ENCODE results near the gene P3H4. TPM values are rescaled to one million over a fixed set of nuclear protein-coding genes. Genes with fewer than 3 reads are reported as not detected.

Gene P3H4
- total and polyA plus RNA-seq, 10 donors = 3.3 to 7.1 (median 5.8) TPM

- H3K4me1 ChIP-seq = no peaks in the 10 kb centered on the region
- intact Hi-C loops (cut with DNase I; ENCODE audit: low total_unique reads) = no loop called here
- H3K27ac ChIP-seq = no peak overlapping the region
- H3K4me3 ChIP-seq = no peak overlapping the region
- no peak for DNase-seq
- H3K36me3 ChIP-seq = peaks cover 0 to 88% (median 36%) of the 10 kb centered on the region in 6 donors
- TF ChIP-seq POLR2A (IDR thresholded peaks at IDR 0.05) (no peak), POLR2AphosphoS5 (IDR thresholded peaks at IDR 0.05) (no peak), CTCF (IDR thresholded peaks at IDR 0.05 in 8 of 11, conservative IDR thresholded peaks at IDR 0.05 in 3 of 11) (no peak)
- WGBS, 5 donors = 88 to 98% (median 92%) methylated on average over 7 to 8 of the region's 8 CpGs
- H3K9me3 ChIP-seq = no peaks in the 10 kb centered on the region
- no peaks in the 10 kb centered on the region for H3K27me3 ChIP-seq (replicated peaks in 1 of 7)
These were observed 48.4 kb downstream of the P3H4 start for GRCh38 chr17:41763327-41763726.

- no peaks in the 10 kb centered on the region for H3K4me1 ChIP-seq
- no peak overlapping the region for H3K27ac ChIP-seq
- TF ChIP-seq POLR2AphosphoS5 (IDR thresholded peaks at IDR 0.05) (no peak), POLR2A (IDR thresholded peaks at IDR 0.05) (no peak), CTCF (IDR thresholded peaks at IDR 0.05 in 8 of 11, conservative IDR thresholded peaks at IDR 0.05 in 3 of 11) (no peak)
- no peaks in the 10 kb centered on the region for H3K27me3 ChIP-seq (replicated peaks in 1 of 7)
- no peaks in the 10 kb centered on the region for H3K9me3 ChIP-seq
- WGBS, 5 donors = 90 to 97% (median 95%) methylated on average over 16 of the region's 16 CpGs
- intact Hi-C loops (cut with DNase I; ENCODE audit: low total_unique reads) = no loop called here
- H3K4me3 ChIP-seq = no peak overlapping the region
- H3K36me3 ChIP-seq = peaks cover 0 to 88% (median 35%) of the 10 kb centered on the region in 6 donors
- DNase-seq = no peak
These were observed 48.9 kb downstream of the P3H4 start for GRCh38 chr17:41762841-41763240.

- no peak overlapping the region for H3K4me3 ChIP-seq
- 79 to 97% (median 90%) methylated on average over 6 of the region's 6 CpGs for WGBS, 5 donors
These were observed 49.4 kb downstream of the P3H4 start for GRCh38 chr17:41762391-41762790.

GRCh38 chr17:41760878-41761277, 50.9 kb downstream of the P3H4 start:
- H3K27ac ChIP-seq = no peak overlapping the region
- peaks cover 0 to 89% (median 36%) of the 10 kb centered on the region in 6 donors for H3K36me3 ChIP-seq
- intact Hi-C loops (cut with DNase I; ENCODE audit: low total_unique reads) = no loop called here
- no peaks in the 10 kb centered on the region for H3K9me3 ChIP-seq
- no peaks in the 10 kb centered on the region for H3K27me3 ChIP-seq (replicated peaks in 1 of 7)
- H3K4me1 ChIP-seq = no peaks in the 10 kb centered on the region
- H3K4me3 ChIP-seq = no peak overlapping the region
- TF ChIP-seq CTCF (IDR thresholded peaks at IDR 0.05 in 8 of 11, conservative IDR thresholded peaks at IDR 0.05 in 3 of 11) = no peak
- TF ChIP-seq POLR2A (IDR thresholded peaks at IDR 0.05) = no peak
- TF ChIP-seq POLR2AphosphoS5 (IDR thresholded peaks at IDR 0.05) = no peak
- WGBS, 5 donors = 72 to 87% (median 81%) methylated on average over 6 of the region's 6 CpGs
- no peak for DNase-seq

More at GRCh38 chr17:41762391-41762790, 49.4 kb downstream of the P3H4 start:
- no peak overlapping the region for H3K27ac ChIP-seq
- H3K4me1 ChIP-seq = no peaks in the 10 kb centered on the region
- DNase-seq = no peak
- no peaks in the 10 kb centered on the region for H3K27me3 ChIP-seq (replicated peaks in 1 of 7)
- TF ChIP-seq POLR2AphosphoS5 (IDR thresholded peaks at IDR 0.05) (no peak), POLR2A (IDR thresholded peaks at IDR 0.05) (no peak), CTCF (IDR thresholded peaks at IDR 0.05 in 8 of 11, conservative IDR thresholded peaks at IDR 0.05 in 3 of 11) (no peak)
- intact Hi-C loops (cut with DNase I; ENCODE audit: low total_unique reads) = no loop called here
- peaks cover 0 to 88% (median 33%) of the 10 kb centered on the region in 6 donors for H3K36me3 ChIP-seq
- H3K9me3 ChIP-seq = no peaks in the 10 kb centered on the region

All from spleen (tissue), 11 donors.